ACHN (cell line): Measurements from ENCODE around the gene HHIPL1.

ENCODE experiments used
- DNase-seq: peaks from one replicate; pipeline ENCODE4 v3.0.0-alpha.2; 2015
- in situ Hi-C: cut with HindIII; loops from 2 replicates; pipeline ENCODE4 v1.10.0; 2017; ENCODE audit warnings: low sequenced_read_pairs, low pct_ligation_motif_present, low pct_unique_long_range_greater_than_20kb

HHIPL1 gene

DNA sequence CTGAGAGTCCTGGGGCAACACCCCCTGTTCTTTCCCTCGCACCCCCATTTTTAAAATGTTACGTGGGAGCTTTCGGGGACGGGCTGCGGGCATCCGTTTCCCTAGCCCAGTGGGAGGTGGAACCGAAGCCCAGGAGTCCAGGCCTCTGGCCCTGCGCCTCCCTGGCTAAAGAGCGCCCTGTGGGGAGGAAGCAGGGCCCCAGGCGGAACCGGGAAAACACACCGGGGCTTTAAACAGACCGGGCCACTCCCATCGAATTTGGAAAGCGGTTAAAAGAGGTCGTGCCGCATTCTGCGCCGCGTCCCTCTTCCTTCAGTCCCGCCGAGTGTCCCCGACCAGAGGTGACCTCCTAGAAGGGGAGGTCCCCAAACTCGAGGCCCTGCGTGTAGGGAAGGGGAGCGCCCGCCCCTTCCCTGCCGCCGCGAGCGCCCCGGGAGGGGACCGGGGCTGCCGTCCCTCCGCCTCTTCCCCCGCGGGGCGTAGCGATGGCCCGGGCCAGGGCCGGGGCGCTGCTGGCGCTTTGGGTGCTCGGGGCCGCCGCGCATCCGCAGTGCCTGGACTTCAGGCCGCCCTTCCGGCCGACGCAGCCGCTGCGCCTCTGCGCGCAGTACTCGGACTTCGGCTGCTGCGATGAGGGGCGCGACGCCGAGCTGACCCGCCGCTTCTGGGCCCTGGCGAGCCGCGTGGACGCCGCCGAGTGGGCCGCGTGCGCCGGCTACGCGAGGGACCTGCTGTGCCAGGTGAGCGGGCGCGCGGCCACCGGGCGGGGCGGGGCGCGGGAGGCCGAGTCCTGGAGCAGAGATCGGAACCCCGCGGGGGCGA is at the start of gene HHIPL1:
HHIPL1 (plus strand) TSS at position 407 of the 822 bp plus-strand sequence; CDS start at position 486, 79 bp downstream.
- in situ Hi-C loops: no loop called here
- no peak for DNase-seq

DNA sequence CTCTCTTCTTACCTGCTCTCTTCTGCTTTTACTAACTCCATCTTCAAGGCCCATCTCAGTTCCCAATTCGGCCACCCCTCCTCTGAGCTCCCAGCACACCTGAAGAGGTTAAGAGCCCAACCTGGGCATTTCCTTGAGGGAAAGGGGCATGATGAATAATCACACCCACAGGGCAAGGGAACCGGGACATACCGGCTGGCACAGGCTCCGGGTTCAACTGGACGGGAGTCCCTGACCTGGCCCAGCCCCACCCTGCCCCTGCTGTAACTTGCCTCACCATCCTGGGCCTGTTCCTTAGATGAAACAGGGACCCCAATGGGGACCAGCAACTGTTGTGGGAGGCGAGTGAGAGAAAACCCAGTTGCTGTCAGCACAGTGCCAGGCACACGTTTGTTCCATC is 49.4 kb upstream of the HHIPL1 start:
- in situ Hi-C loops: no loop called here
- no peak for DNase-seq

DNA sequence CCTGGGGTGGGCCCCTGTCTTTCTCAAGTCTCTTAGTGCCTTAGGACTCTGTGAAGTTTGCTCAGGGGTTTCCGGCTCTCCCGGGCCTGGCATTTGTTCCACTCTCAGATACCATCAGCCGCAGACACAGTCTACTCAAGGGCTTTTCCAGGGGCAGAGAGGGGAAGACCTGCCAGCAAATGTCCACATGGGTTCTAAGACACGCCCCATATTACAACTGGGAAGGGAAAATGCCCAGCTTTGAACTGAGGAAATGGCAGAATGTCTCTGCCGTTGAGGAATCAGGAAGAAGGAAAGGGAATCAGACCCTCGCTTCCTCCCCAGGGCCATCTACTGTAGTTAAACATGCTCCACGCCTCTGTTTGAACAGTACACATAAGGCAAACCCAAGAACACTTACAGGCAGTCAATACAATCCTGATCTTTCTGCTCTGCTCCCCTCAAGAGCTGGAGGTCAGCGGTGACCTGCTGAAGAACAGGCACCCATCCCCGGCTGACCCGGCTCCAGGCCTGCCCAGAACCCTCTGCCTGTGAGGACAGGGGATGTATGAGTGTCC is 48.8 kb upstream of the HHIPL1 start:
- in situ Hi-C loops: no loop called here
- no peak for DNase-seq

DNA sequence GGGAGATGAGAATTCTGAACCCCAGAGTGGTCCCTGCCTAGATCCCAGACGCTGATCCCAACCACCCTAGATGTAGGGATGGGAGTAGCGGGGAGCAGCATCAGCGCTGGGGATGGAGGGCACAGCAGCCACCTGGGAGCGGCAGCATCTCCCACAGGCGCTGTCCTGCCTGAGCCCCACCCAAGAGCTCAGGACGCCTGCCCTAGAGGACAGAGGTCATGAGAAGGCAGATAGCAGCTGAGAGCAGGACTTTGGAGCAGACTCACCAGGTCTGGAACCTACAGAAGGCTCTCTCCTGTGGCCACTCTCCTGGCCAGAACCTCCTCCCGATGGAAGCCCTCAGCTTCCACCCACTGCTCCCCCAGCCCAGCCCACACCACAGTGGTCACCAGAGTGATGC is 48.2 kb upstream of the HHIPL1 start:
- in situ Hi-C loops: no loop called here
- DNase-seq: no peak

DNA sequence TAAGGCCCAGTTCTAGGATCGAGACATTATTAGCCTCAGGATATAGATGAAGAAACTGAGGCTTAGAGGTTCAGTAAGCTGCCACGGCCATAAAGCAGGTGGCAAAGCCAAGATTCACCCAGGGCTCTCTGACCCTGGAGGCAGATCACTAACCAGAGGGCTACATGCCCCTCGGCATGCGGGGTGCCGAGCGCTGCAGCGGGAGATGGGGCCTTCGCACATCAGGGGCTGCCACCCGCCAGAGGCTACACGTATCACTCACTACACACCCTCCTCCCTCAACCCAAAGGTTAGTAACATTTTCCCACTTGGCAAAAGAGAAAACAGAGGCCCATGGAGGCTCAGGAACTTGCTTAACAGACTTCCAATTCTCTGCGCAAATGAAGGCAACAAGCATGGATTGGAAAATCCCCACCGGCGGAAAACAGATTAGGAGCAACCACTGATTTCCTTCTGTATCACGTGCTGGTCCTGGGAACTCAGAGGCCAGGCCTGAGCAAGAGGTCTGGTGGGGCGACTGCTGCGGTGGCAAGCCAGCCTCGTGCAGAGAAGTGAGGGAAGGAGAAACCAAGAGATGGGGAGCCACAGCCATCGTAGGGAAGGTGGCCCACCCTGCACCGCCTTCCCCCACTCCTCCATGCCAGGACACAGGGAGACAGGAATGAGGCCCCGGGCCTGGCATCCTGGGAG is 46.9 kb upstream of the HHIPL1 start:
- DNase-seq: no peak
- in situ Hi-C loops: no loop called here

DNA sequence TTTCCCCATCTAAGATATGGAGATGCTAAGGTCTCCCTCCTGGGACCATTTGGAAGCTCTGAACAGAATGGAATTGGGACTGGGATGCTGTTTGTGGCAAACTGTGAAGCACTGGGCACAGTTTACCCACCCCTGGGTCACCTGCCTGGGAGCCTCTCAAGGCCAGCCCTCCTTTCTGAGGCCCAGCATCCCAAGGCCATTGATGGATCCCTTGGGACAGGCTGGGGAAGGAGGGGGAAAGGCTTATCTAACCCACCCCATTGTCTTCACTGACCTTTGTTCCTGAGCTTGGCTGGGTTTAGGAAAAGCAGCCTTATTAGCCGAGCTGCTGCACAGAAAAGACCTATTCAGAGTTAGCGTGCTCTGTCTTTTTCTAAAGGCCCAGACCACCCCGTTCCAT is 46.2 kb upstream of the HHIPL1 start:
- in situ Hi-C loops: no loop called here
- DNase-seq: no peak

DNA sequence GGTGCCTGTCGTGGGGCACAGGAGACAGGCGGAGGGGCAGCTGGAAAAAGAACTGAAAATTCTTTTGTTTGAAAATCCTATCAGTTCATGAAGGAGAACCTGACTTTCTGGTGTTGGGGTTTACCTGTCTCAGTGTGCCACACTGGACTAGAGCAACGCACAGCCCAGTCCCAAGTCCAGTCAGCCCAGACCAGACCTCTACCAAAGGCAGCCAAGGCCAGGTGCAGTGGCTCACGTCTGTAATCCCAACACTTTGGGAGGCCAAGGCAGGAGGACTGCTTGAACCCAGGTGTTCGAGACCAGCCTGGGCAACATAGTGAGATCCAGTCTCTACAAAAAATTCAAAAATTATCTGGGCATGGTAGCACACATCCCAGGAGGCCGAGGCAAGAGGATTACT is 45.5 kb upstream of the HHIPL1 start:
- DNase-seq: no peak
- in situ Hi-C loops: no loop called here

DNA sequence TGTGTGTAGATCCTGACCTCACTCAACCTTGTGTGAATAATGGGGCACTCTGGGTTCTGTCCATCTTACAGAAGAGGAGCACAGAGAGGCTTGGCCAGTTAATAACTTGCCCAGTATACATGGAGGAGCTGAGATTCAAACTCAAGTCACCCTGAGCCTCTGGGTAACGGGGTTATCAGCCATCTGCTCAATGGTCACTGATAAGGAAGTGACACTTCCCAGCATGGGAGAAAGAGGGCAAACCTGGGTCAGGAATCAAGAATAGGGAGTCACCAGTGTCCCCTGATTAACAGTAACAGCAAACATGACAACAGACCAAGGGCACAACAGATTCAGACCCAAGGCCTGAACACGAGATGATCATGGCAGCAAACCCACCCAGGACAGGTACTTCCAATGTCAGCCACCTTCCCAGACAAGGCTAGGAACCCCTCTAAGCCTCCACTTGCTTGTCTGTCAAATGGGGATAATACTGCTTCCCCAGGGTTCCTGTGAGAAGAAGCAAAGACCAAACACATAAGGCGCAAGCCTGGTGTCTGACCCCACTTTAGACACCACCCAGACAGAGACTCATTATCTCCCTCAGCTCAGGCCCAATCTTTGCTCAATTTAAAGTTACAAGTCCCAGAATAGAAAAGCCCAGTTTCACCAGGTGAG is 44.6 kb upstream of the HHIPL1 start:
- DNase-seq: no peak
- in situ Hi-C loops: no loop called here

DNA sequence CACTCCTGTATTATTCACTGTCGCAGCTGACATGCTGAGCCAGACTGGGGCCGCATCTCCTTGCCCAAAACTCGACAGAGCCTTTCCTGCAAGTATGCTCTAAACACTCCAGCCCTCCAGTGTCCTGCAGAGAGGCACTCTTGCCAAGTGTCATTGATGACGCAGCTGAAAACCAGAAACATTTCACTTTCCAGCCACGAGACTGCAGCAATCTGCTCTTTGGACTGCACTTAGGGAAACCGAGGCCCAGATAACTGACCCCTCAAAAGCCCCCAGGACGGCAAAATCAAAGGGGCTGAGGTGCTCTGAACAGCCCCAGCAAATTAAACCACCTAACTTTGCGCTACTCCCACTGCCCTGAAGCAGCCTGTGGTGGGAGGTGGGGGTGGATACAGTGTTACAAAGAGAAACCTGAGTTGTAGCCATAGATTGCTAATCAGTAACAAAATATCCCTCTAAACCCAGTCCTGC is 43.5 kb upstream of the HHIPL1 start:
- in situ Hi-C loops: no loop called here
- DNase-seq: no peak

DNA sequence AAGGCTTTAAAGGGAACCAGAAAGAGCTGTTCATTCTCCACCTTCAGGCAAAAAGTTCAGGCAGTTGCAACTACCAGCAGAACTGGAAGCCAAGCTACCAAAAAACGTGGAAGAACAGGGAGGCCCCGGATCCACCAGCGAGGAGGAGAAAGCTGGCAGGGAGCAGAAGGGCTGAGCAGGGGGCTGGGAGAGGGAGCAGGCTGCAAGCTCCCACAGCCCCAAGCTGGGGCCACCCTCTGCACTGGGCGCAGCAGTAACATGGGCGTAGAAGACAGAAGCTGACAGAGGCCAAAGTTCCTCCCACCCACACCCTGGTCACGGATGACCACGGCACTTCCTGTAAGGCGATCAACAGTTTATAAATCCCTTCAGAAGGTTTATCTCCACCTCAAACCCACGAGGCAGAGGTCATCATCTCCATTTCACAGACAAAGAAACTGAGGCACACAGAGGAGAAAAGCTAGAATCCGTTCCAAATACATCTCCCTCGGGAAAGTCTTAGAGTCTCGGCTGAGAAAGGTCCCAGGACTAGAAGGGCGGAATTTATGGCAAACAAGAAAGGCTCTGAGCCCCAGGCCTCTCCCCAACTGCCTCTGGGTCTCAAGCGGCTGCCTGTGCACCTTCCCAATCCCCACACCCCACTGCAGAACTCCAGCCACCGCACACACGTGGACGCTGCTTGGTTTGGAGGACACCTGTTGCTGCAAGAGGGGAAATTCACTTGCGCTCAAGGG is 42.7 kb upstream of the HHIPL1 start:
- in situ Hi-C loops: no loop called here
- DNase-seq: no peak

DNA sequence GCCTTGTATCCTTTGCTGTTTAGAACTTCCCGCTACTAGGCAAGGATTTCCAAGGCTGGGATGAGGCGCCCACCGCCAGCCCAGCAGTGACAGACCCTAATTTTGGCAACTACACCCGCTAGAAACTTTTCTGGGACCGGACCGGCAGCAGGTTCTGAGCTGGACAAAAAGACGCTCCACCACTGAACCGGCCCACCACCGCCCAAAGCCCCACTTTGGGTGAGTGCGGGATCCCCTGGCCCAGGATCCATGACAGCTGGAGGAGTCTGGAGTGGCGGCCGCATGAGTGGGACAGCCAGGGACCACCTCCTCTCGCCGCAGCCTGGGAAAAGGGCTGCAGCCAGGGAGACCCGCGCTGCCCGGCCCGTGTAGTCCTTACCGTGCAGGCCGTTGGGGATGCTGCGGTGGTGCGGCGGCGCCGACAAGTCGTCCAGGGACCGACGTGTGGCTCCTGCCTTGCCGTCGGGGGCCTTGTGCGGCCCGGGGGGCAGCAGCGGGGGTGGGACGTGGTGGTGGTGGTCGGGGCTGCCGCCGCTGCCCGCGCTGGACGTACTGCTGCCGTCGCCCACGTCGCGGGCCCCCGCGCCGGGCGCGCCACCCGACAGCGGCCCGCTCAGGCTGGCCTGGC is 42.0 kb upstream of the HHIPL1 start:
- in situ Hi-C loops: no loop called here
- no peak for DNase-seq

DNA sequence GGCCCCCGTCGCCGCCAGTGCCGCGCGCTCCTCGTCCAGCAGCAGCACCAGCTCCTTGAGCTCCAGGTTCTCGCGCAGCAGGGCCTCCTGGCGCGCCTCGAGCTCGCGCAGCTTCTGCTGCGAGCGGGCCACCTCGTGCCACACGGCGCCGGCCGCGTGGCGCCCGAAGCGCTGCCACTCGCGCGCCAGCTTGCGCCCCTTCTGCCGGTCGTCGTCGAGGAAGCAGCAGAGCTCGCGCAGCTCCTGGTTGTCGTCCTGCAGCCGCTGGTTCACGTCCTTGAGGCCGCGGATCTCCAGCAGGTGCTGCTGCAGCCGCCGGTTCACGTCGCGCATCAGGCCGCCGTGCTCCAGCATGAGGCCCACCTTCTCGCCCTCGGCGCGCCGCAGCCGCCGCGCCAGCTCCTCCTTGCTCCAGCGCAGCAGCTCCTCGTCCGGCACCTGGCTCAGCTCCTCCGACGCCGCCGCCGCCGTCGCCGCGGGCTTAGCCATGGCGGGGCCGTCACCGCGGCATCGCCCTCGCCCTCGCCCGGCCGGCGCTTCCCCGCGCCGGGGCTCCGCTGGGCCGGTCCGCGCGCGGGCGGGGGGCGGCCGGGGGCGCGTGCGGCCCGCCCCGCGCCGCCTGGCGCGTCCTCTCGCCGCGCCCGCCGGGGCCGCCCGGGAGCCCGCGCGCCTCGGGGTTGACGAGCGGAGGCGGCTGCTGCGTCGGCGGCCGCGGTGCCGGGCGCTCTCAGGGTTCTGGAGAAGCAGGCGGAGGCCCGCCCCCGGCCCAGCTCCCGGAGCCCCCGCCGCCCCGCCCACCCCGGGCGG is 41.3 kb upstream of the HHIPL1 start, which contains the start of gene CCDC85C:
CCDC85C (minus strand) TSS at position 737 of the 807 bp plus-strand sequence; CDS start at position 489, 248 bp downstream.
- peak; percentile 32 for DNase-seq
- in situ Hi-C loops: no loop called here

DNA sequence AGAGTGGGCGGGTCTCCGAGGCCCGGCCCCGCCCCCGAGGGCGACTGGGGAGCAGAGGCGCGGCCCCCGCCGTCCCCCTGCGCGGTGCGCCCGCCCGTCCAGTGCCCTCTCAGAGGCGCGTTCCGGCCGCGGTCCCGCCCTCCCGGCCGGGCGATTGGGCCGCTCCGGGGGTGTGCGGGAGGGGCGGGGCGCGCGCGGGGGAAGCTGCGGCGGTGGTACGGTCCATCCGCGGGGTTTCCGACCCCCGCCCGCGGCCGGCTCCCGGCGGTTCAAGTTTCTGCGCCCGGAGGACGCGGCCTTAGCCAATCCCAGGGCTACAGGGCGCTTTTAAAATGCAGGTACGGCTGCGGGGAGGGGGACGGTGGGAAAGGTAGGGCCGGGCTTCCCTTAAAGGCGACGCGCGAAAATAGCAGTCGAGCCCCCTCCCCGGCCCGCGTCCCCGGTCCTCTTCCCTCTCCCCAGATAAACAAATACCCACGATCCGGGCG is 40.6 kb upstream of the HHIPL1 start:
- in situ Hi-C loops: no loop called here
- peak; percentile 92 for DNase-seq

DNA sequence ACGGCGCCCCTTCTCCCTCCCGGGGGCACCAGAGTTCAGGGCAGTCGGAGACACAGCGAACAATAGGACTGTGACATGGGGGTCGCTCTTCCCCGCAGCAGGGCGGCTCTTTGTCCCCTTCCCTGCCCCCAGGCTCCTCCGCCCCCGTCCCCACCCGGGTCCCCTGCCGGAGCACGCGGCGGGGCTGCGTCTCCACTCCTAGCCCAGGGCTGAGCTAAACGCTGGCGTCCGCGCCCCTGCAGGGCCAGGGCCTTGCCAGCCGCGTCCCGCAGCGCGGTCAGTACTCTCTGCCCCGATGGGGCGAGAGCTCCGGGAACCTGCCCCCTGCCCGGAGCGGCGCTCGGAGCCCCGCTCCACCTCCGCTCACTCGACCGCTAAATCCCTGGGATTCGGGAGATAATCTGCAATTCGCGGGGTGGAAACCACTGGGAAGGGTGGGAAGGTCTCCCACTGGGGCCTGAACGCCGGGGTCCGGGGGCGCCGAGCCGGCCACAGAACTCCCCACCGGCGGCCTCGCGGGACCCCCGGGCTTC is 40.1 kb upstream of the HHIPL1 start:
- DNase-seq: peak; percentile 57
- in situ Hi-C loops: no loop called here

DNA sequence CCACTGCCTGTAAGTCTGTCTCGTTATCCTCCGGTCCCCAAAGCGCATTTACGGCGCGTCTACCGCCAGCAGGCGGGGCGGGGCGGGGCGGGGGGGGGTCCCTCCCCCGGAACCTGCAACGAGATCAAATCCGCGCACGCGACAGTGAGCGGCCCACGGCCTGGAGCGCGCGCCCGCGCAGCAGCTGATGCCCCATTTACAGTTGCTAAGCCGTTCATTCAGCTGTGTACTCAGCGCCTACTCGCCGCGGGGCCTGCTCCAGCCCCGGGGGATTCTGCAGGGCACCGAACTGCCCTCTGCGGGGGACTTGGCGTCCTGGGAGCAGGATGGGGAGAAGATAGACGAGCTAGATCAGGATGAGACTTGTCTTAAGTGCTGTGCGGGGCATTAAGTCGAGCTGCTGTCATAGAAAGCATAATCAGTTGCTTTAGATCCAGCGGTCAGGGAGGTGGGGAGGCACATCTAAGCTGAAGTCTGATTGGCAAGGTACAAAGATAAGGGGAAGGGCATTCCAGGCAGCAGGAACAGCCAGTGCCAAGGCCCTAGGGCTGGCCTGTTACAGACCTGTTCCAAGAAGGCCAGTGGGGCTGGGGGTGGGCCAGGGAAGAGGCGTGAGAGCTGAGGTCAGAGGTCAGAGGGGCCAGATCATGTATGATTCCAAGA is 39.5 kb upstream of the HHIPL1 start:
- DNase-seq: peak; percentile 60
- in situ Hi-C loops: no loop called here

DNA sequence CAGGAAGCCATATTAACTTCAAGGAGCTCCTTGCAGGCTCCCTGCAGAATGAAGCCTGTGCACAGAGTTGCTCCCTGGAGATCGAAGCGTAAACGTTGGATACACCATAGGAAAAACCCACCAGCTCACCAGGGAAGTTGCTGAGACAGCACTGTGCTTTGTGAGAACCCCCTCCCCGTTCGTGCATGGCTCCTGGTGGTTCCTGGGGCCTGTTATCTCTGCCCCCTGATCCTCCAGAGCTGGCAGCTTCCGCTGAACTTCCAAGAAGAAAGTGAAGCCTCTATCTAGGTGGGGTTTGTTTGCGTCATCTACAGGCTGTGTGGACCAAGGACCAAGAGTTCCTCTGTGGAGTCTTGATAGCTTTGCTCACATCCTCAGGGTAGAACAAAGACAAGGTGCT is 38.6 kb upstream of the HHIPL1 start:
- in situ Hi-C loops: no loop called here
- no peak for DNase-seq
